BLaER1 treated with 17β-estradiol and CSF1 and Interleukin-3, amounts not matched to agents 10 nM and 100 nM (cell line): ENCODE results near the gene LARP4B.

ENCODE experiments used
- H3K27ac ChIP-seq, 11 experiments: shearing (Covaris generic); formaldehyde crosslinking; 2 replicates each; pipeline ENCODE4 v1.8.1; 2022
- H3K27me3 ChIP-seq, 11 experiments: shearing (Covaris generic); formaldehyde crosslinking; 2 replicates each; pipeline ENCODE4 v1.8.1; 2022
- H3K36me3 ChIP-seq, 11 experiments: shearing (Covaris generic); formaldehyde crosslinking; 2 replicates each; pipeline ENCODE4 v1.8.1; 2022
- H3K4me1 ChIP-seq, 10 experiments: shearing (Covaris generic); formaldehyde crosslinking; 2 replicates each; pipeline ENCODE4 v1.8.1; 2022
- H3K4me2 ChIP-seq, 11 experiments: shearing (Covaris generic); formaldehyde crosslinking; 2 replicates each; pipeline ENCODE4 v1.8.1; 2022
- H3K4me3 ChIP-seq, 10 experiments: shearing (Covaris generic); formaldehyde crosslinking; 2 replicates each; pipeline ENCODE4 v1.8.1; 2022
- H3K9ac ChIP-seq, 11 experiments: shearing (Covaris generic); formaldehyde crosslinking; 2 replicates each; pipeline ENCODE4 v1.8.1; 2022
- H3K9me3 ChIP-seq, 11 experiments: shearing (Covaris generic); formaldehyde crosslinking; replicated peaks in 1 of 11; 2 replicates each; pipeline ENCODE4 v1.8.1; 2022
- H4K20me1 ChIP-seq, 11 experiments: shearing (Covaris generic); formaldehyde crosslinking; 2 replicates each; pipeline ENCODE4 v1.8.1; 2022
- Cebpa-rat ChIP-seq, 11 experiments: shearing (Covaris generic); IDR thresholded peaks; 2 replicates each; pipeline ENCODE4 v1.8.1; 2022

Gene LARP4B

GRCh38 chr10:953836-954235, 22.3 kb upstream of the LARP4B start:
- no peak overlapping the region for H3K9ac ChIP-seq
- H3K9me3 ChIP-seq, result no peaks in the 10 kb centered on the region
- H3K4me3 ChIP-seq, result no peak overlapping the region
- TF ChIP-seq Cebpa-rat (IDR thresholded peaks at IDR 0.05), result no peak
- H3K4me1 ChIP-seq, result peaks cover 4 to 13% (median 8%) of the 10 kb centered on the region in 10 experiments; a peak in 16 of 20 replicates
- no peaks in the 10 kb centered on the region for H4K20me1 ChIP-seq
- H3K27me3 ChIP-seq, result no peaks in the 10 kb centered on the region
- no peaks in the 10 kb centered on the region for H3K36me3 ChIP-seq
- H3K27ac ChIP-seq, result no peak overlapping the region
- H3K4me2 ChIP-seq, result no peak overlapping the region

- Histone ChIP-seq H3K9ac (no peak overlapping the region), H4K20me1 (no peaks in the 10 kb centered on the region), H3K27me3 (no peaks in the 10 kb centered on the region), H3K27ac (no peak overlapping the region), H3K36me3 (no peaks in the 10 kb centered on the region), H3K4me1 (peaks cover 4 to 17% (median 9%) of the 10 kb centered on the region in 10 experiments; a peak in 19 of 20 replicates), H3K4me3 (no peak overlapping the region), H3K9me3 (no peaks in the 10 kb centered on the region), H3K4me2 (peak overlapping the region in 1 of 11 experiments; percentile 21; a peak in 2 of 22 replicates)
- no peak for TF ChIP-seq Cebpa-rat (IDR thresholded peaks at IDR 0.05)
Observed at GRCh38 chr10:949446-949845, 17.9 kb upstream of the LARP4B start.

- H4K20me1 ChIP-seq, result no peaks in the 10 kb centered on the region
- H3K9me3 ChIP-seq, result no peaks in the 10 kb centered on the region
- H3K27me3 ChIP-seq, result no peaks in the 10 kb centered on the region
- no peak overlapping the region for H3K27ac ChIP-seq
- H3K36me3 ChIP-seq, result no peaks in the 10 kb centered on the region
- H3K4me3 ChIP-seq, result no peak overlapping the region
- TF ChIP-seq Cebpa-rat (IDR thresholded peaks at IDR 0.05), result no peak
- H3K4me1 ChIP-seq, result peaks cover 15 to 28% (median 20%) of the 10 kb centered on the region in 10 experiments
- H3K9ac ChIP-seq, result no peak overlapping the region
- H3K4me2 ChIP-seq, result no peak overlapping the region
Observed at GRCh38 chr10:948347-948746, 16.8 kb upstream of the LARP4B start.

- no peak overlapping the region for H3K9ac ChIP-seq
- no peak overlapping the region for H3K4me2 ChIP-seq
- H3K4me1 ChIP-seq, result peaks cover 18 to 32% (median 25%) of the 10 kb centered on the region in 10 experiments
- TF ChIP-seq Cebpa-rat (IDR thresholded peaks at IDR 0.05), result no peak
- no peak overlapping the region for H3K4me3 ChIP-seq
- no peaks in the 10 kb centered on the region for H3K36me3 ChIP-seq
- no peaks in the 10 kb centered on the region for H3K9me3 ChIP-seq
- no peak overlapping the region for H3K27ac ChIP-seq
- H4K20me1 ChIP-seq, result no peaks in the 10 kb centered on the region
- no peaks in the 10 kb centered on the region for H3K27me3 ChIP-seq
Observed at GRCh38 chr10:947881-948280, 16.4 kb upstream of the LARP4B start.

- no peak overlapping the region for H3K4me2 ChIP-seq
- H3K4me1 ChIP-seq, result peaks cover 18 to 32% (median 27%) of the 10 kb centered on the region in 10 experiments
- H4K20me1 ChIP-seq, result no peaks in the 10 kb centered on the region
- H3K4me3 ChIP-seq, result no peak overlapping the region
- TF ChIP-seq Cebpa-rat (IDR thresholded peaks at IDR 0.05), result no peak
- no peak overlapping the region for H3K27ac ChIP-seq
- no peaks in the 10 kb centered on the region for H3K9me3 ChIP-seq
- no peak overlapping the region for H3K9ac ChIP-seq
- H3K27me3 ChIP-seq, result no peaks in the 10 kb centered on the region
- H3K36me3 ChIP-seq, result no peaks in the 10 kb centered on the region
Observed at GRCh38 chr10:947051-947450, 15.5 kb upstream of the LARP4B start.

- H3K4me3 ChIP-seq, result no peak overlapping the region
- H3K27ac ChIP-seq, result no peak overlapping the region; a peak in 1 of 22 replicates
- peaks cover 18 to 32% (median 27%) of the 10 kb centered on the region in 10 experiments for H3K4me1 ChIP-seq
- H3K9ac ChIP-seq, result no peak overlapping the region
- H3K4me2 ChIP-seq, result peak overlapping the region in 5 of 11 experiments; percentile 3 to 90 (median 39); a peak in 5 of 22 replicates
- TF ChIP-seq Cebpa-rat (IDR thresholded peaks at IDR 0.05), result no peak
- no peaks in the 10 kb centered on the region for H3K27me3 ChIP-seq
- no peaks in the 10 kb centered on the region for H3K9me3 ChIP-seq
- H3K36me3 ChIP-seq, result no peaks in the 10 kb centered on the region
- H4K20me1 ChIP-seq, result no peaks in the 10 kb centered on the region
Observed at GRCh38 chr10:945778-946177, 14.3 kb upstream of the LARP4B start.

GRCh38 chr10:944034-944831, 12.7 kb upstream of the LARP4B start:
- Histone ChIP-seq H4K20me1 (no peaks in the 10 kb centered on the region), H3K4me2 (peak overlapping the region; percentile 53 to 92 (median 78)), H3K4me1 (peaks cover 30 to 41% (median 35%) of the 10 kb centered on the region in 10 experiments), H3K27me3 (no peaks in the 10 kb centered on the region), H3K9ac (peak overlapping the region in 7 of 11 experiments; percentile 7 to 53 (median 35); a peak in 9 of 22 replicates), H3K27ac (peak overlapping the region in 7 of 11 experiments; percentile 12 to 74 (median 49); a peak in 11 of 22 replicates), H3K36me3 (no peaks in the 10 kb centered on the region), H3K9me3 (no peaks in the 10 kb centered on the region), H3K4me3 (peak overlapping the region in 5 of 10 experiments; percentile 3 to 35 (median 14); a peak in 5 of 20 replicates)
- no peak for TF ChIP-seq Cebpa-rat (IDR thresholded peaks at IDR 0.05)

GRCh38 chr10:943334-944033, 12.0 kb upstream of the LARP4B start:
- H3K9ac ChIP-seq, result peak overlapping the region in 1 of 11 experiments; percentile 53; a peak in 2 of 22 replicates
- no peaks in the 10 kb centered on the region for H3K9me3 ChIP-seq
- H3K36me3 ChIP-seq, result no peaks in the 10 kb centered on the region
- H3K4me2 ChIP-seq, result peak overlapping the region; percentile 53 to 92 (median 78); a peak in 20 of 22 replicates
- H4K20me1 ChIP-seq, result no peaks in the 10 kb centered on the region
- TF ChIP-seq Cebpa-rat (IDR thresholded peaks at IDR 0.05), result no peak
- H3K27me3 ChIP-seq, result no peaks in the 10 kb centered on the region
- H3K4me1 ChIP-seq, result peaks cover 38 to 48% (median 41%) of the 10 kb centered on the region in 10 experiments
- H3K27ac ChIP-seq, result peak overlapping the region in 3 of 11 experiments; percentile 16 to 67 (median 60); a peak in 5 of 22 replicates
- H3K4me3 ChIP-seq, result no peak overlapping the region
